Limb (tissue), 2 donors: ENCODE data around the gene STC2.

Experiments used
- DNase-seq, 2 donors: peaks; one replicate each; pipeline ENCODE4 v3.0.0-alpha.2; 2016; ENCODE audit errors: extremely low spot score in 2 of 2

STC2 gene

GRCh38 chr5:173268750-173269432 lies 59.3 kb downstream of the STC2 start:
- DNase-seq: no peak

- DNase-seq: no peak
Observed at GRCh38 chr5:173265433-173265832, 62.8 kb downstream of the STC2 start.
